Left renal pelvis (tissue), 4 donors: ENCODE data around the gene MINDY4. TPM values are rescaled to one million over a fixed set of nuclear protein-coding genes. Genes with fewer than 3 reads are reported as not detected.

Experiments used
- DNase-seq, 4 donors: peaks; one replicate each; pipeline ENCODE4 v3.0.0-alpha.2; 2013; ENCODE audit warnings: low read depth in 4 of 4, low spot score in 3 of 4
- polyA plus RNA-seq, 4 donors: library from polyadenylated mRNA; unstranded; fragments of 120-200 nt; gene quantifications; one replicate each; pipeline ENCODE4 v1.2.1, GENCODE V29; 2013; ENCODE audit not compliant: insufficient read length in 4 of 4

The MINDY4 gene
- polyA plus RNA-seq: 10 to 100 TPM; 10.2 to 13.4 (median 10.6) TPM

DNA sequence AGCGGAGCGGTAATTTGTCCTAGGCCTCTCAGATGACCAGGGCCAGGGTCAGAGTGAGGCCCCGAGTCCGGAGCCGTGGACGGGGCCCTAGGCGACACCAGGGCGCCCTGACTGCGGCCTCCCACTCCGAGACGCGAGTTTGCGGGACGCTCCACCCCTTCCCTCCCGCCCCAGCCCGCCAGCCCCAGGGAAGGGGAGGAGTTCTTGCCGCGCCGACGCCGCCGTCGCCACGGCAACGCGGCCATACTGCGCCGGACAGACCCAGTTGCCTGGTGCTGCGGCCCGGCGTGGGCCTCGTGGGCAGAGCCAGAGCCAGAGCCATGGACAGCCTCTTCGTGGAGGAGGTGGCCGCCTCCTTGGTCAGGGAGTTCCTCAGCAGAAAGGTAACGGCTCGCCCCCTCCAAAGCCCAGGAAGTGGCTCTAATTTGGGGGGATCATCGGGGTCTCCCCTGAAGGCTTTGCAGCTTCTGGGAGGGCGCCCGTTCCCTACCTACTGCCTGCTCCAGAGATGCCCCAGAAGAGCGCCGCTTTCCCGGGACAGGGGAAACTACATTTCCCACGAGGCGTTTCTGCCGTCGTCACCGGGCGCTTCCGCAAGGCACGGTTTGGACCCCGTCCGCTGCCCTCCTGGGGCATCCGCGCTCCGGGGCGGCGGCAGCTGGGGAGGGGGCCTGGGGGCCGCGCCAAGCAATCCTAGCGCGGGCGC lies at the start of gene MINDY4:
TSS of gene MINDY4 (plus strand) at position 244 of the 706 bp plus-strand sequence. CDS start at position 321, 77 bp downstream.
- peak; percentile 64 to 71 (median 66) for DNase-seq

DNA sequence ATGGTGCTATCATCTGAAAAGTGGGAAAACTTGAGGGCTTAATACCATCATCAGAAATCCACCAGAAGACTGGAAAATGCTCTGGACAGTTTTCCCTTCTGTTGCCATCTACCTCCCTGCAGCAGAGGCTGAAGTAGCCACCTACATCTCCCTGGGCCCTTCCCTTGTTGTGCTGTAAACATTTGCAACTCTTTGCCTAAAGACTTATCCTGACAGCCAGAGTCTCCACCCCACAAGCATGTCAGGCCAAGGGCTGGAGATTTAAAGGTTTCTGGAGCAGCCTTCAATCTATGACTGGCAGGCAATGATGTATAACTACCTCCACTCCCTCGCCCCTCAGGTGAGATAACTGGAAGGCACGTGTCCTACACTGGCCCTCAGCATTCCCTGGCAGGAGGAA lies 49.0 kb upstream of the MINDY4 start:
- DNase-seq: no peak

DNA sequence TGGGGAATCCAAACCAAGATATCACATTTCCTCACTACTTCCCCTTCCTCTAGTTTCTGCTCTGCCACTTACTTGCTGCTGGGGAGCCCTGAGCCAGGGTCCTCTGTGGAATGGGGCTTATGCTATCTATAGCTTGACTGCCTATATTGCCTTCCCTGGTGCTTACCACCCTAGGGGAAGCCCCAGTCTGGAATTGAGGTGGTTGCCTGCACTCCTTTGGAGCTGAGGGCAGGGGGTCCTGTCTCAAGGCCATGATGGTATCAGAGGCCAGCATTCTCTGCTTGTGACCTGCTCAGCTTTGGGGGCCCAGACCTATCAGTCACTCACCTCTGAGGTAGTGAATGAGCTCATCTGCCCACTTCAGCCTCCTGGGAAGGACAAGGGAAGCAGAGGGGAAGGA lies 48.5 kb upstream of the MINDY4 start:
- no peak for DNase-seq

DNA sequence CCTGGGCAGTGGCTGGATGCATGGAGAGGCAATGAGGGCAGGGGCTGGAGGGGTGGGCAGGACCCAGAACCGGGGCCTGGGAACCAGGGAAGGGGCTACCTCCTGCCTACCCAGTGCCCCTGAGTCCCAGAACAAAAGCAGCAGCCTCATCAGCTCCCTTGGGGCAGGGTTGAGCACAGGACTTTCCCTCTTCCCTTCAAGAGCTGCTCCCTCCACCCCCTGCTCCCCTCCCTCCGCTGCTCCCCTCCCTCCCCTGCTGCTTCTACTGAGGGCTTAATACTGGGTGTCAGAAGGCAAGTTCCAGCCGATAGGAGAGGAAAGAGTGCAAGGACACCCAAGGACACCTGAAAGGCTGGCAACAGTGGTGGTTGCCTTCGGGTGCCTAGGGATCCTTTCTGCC lies 47.4 kb upstream of the MINDY4 start:
- no peak for DNase-seq

DNA sequence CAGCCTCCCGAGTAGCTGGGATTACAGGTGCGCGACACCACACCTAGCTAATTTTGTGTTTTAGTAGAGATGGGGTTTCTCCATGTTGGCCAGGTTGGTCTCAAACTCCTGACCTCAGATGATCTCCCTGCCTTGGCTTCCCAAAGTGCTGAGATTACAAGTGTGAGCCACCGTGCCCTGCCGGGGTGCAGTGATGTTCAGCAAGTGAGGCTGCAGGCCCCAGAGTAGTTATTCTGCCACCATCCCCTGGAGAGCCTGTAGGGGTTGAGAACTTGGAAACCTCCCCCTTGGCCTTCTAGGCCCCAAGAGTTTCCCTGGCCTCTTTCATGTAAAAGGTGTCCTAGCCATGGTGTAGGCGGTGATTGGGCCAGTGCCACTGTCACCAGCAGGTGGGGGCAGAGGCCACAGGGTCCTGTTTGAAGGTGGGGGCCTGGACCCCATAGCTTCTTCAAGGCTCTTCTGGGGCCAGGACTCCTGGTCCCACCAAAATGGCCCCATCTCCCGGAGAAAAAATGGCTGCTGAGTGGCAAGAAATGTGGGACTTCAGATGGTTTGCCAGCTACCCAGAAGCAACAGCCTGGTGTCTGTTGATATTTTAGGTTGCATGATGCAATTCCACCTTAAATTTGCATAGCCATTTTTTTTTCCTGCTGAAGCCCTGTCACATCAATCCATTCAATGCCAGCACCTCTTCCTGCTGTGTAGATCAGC lies 44.8 kb upstream of the MINDY4 start:
- DNase-seq: no peak

DNA sequence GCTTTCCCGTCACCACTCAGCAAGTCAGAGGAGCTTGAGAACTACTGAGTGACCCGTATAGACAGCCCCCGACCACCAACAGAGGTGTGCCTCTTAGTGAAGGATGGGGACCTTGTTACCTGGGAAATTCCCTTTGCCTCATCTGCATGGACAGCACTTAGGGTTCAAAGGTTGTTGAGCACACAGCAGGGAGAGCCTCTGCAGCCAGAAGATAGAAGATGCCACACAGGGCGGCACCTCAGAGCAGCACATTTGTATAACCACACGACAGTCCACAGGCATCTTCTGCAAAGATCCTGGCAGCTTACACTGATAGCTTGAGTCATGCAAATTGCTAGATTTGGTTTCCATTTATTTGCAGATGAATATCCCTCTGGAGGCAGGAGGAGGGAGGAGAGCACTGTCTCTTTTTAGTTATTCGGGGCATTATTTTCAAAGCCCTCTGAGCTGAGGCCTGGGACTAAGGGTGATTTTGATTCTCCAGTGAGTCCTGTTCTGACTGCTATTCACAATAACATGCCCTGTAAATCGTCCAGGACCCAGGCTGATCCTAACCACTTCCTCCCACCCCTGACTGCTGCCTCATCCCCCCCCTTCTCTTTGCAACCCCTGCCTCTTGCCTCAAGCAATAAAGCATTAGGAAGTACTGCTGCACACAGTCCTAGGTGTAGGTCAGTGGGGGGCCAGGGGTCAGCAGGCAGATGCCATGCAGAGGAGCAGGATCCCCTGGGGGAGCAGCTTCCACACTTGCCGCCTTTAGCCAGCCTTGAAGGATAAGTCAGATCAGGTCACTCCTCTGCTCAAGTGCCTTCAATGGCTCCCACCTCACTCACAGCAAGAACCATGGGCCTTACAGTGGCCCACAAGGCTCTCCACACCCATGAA lies 43.9 kb upstream of the MINDY4 start:
- no peak for DNase-seq

DNA sequence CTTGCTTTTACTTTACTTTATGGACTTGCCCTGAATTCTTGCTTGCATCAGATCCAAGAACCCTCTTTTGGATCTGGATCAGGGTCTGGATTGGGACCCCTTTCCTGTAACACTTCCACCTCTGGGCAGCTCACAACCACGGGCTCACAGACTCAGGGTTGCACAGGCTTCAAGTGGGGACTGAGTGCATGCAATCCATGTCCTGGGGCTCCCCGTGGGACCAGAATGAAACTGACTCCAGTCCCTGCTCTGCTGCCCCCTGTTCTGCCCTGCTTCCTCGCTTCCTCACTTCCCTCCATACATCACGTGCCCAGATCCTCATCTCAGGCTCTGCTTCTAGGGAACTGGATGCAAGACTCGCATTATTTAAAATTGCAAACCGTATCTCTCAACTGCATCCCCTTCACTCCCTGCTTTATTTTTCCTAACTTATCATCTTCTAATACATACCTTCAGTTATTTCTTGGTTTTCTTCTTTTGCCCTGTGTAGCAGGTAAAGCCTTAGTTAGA lies 42.6 kb upstream of the MINDY4 start:
- no peak for DNase-seq

DNA sequence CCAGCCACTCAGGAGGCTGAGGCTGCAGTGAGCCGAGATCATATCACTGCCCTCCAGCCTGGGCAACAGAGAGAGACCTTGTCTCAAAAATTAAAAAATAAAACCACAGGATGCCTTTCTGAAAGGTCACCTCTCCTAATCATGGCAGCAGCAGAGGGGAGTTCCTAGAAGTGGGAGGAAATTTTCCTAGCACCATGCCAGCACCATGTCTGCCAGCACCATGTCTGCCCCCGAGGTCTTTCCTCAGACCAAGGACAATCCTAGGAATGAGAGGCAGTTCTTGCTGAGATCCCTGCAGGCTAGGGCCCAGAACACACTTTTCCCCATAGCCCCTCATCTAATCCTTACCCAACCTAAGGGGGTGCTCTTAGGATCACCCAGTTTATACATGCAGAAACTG lies 41.6 kb upstream of the MINDY4 start:
- no peak for DNase-seq

DNA sequence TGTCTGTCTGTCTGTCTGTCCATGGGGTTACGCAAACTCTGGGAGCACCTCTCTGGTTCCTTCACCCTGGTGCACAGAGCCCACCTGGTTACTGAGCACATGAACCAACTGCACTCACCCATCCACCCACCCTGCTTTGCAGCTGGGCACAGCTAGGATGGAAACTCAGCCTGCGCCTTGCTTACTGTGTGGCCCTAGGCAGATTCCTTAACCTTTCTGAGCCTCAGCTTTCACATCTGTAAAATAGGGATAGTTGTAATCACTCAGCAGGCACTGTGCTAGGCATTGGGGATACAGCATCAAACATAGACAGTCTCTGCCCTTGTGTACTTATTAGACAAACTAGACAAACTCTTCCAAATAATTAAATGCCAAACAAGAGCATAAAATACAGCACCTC lies 41.1 kb upstream of the MINDY4 start:
- DNase-seq: no peak

DNA sequence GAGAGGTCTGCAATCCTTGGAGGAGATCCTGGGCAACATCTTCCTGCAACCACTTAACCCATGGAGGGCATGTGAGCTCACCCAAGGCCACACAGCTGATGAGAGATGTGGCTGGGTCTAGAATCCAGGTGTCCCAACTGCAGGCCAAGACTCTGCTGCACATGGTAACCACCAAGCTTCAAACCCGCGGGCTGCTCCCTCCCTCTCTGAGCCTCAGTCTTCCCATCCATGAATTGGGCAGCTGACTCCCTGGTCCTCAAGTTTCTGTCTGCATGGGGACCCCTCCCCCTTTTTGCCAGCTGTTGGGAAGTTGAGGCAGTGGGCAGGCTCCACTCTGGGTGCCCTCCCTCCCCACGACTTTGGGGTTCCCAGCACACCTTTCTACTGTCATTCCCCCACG lies 40.2 kb upstream of the MINDY4 start:
- no peak for DNase-seq

DNA sequence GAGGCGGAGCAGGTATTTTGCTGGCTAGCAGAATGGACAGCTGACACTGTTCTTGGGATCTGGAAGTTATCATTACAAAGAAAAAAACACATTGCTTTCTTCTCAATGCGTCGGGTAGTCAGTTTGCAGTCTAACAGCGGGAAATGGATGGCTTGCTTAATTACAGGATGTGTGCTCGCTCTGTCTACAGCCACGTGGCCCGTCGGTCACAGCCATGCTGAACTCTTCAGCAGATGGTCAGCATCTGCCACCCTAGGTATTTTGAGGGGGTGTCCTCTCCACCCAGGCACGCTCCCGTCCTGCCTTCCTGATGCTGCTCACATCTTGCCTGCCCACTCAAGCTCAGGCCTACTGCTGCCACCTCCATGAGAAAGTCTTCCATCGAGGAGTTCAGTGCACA lies 39.6 kb upstream of the MINDY4 start:
- DNase-seq: no peak

DNA sequence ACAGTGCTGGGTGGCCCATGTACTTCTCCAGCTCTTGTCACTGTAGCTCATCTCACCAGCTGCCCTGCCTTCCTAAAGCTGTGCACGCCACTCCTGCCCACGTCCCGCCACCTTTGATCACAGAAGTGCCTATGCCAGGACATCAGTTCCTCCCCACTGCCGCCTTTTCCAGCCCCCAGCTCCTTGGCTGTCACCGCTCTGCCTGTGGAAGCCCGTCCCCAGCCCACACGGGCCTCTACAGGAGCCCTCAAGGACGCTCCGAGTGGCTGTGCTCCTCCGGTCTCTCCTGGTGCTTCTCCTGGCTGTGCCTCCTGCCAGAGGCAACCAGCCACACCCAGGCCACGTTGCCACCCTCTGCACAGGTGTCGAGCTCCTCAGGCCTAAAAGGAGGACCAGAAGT lies 38.6 kb upstream of the MINDY4 start:
- DNase-seq: no peak

DNA sequence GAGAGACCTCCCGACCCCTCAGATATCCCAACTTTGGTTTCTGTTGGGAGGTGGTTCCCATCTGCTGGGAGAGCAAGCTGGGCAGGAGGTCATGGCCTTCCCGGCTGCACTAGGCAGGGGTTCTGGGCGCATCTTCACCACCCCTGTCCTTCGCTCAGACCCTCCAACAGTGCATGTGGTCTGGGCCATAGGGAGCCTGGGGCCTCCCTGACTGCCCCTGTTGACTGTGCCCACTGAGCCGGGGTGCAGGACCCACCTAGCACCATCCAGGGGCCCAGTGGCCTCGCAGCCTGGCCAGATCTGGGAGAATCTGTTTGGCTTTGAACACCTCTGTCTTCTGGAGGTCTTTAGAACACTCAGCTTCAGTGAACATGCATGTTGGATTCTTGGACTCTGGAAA lies 38.0 kb upstream of the MINDY4 start:
- no peak for DNase-seq

DNA sequence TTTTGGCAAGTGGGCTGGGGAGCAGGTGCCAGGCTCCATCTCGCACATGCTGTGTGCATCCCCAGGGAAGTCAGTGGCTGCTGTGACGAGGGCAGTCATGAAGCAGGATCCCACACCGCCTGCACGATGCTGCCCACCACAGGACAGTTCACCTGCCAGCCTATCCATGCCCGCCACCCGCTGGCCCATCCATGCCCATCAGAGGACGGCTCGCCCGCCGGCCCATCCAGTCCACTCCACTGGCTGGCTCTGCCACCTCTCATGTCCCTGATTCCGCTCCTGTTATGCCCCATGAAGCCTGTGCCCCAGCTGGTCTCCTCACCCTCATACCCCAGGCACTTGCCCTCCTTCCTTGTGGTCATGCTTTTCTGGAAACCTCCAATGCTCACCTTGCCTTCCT lies 37.5 kb upstream of the MINDY4 start:
- DNase-seq: no peak

DNA sequence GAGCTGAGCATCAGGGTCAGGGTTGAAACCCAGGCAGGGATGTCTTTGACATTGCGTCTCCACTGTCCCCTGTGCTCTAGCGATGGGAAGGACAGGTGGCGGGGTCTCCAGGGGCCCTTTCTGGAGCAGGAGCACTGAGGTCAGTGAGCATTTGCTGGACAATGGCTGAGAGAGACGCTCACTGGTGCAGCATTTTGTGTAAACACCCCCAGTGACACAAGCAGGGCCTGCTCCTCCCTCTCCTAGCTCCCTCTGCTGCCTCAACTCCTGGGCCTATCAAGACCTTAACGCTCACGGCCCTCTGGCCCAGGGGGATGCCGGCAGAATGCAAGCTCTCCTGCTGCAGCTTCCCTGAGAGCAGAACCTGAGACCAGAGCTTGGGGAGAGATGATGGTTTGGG lies 36.7 kb upstream of the MINDY4 start:
- no peak for DNase-seq

DNA sequence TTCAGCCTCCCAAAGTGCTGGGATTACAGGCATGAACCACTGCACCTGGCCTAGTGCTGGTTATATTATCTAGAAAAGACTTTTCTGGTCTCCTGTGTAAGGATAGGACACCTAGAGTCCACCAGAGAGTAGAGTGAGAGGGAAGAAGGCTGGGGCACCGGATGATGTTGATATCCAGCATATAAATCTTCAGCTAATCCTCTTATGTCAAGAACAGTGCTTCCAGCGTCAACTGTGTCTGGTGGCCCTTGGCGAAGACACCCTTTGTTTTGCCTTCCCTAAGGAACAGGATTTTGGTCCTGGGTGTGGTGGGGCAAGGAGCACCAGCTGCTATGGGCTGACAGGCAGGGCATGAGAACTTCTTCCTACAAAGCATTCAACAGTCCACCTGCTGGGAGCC lies 35.6 kb upstream of the MINDY4 start:
- no peak for DNase-seq

DNA sequence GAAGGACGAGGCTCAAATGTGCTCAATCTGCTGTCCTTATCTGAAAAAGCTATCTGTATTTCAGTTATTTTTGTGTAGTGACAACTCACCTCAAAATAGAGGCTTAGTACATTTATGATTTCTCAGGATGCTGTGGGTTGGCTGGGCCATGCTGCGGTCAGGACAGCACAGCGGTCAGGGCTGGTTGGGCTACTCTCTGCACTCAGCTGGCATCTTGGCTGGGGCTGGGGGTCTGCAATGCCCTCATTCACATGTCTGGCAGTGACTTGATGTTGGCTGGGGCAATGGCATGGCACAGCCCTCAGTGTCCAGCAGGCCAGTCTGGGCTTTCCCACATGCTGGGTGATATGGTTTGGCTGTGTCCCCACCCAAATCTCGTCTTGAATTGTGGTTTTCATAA lies 34.9 kb upstream of the MINDY4 start:
- DNase-seq: no peak

DNA sequence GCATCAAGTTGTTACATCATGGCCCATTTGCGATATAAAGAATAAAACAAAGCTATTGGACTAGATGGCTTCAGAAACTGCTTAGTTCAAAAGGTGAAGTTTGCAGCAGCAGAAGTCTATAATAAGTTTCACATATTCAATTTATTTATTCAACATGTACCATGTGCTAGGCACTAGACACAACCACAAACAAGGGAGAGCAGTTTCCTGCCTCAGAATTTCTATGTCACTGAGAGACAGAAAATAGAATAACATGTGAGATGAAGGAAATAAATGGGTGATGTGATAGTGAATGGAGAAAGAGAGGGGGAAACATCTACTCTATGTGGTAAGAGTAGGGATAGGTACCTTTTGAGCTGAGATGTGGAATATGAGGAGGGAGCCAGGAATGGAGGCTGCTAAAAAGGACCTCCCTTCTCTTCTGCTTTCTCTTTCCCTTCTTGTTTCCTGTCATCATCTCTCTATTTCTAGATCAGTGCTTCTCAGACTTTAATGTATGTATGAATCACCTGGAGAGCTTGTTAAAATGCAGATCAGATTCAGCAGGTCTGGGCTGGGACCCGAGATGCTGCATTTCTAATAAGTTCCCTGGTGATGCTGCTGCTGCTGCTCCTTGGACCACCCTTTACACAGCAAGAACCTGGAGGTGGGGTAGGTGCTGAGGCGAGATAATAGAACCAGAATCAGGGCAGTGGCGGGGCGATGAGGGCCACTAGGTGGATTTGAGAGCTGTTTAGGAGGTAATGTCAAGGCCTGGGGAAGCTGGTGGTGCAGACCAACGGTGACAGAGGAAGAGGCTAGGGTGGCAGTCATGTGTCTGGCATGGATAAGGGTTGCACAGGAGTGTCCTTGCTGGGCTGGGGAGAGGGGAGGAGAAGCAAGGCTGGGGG lies 32.9 kb upstream of the MINDY4 start:
- no peak for DNase-seq

DNA sequence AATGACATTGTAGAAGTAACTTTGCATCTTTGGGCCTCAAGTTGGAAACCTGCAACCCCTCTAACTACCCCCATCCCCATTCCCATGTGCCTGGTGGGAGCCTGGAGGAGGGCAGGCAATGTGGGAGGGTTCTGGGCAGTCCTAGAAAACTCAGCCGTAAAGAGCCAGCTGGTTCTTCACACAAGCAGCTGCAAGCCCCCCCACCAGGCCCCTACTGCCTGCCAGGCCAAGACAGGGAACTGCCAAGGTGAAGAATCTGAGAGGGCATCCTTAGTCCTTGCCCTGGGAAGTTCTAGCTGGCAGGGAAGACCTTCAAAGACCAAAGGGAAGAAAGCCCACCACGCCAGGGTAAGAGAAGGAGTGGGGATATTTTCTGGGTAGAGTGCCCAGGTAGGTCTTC lies 31.5 kb upstream of the MINDY4 start:
- no peak for DNase-seq
